HG03575 (cell line): ENCODE results near the gene TRPV5.
"Not testable (repeated sequence)": the region's sequence is repeated elsewhere in the genome, so short reads cannot be mapped to it uniquely, and the experiment has no call there.

Experiments
- ATAC-seq: cut with Tn5 transposase; IDR thresholded peaks from one replicate; pipeline ENCODE4 v1.9.1; 2021; ENCODE audit not compliant: unreplicated experiment, insufficient number of reproducible peaks, low FRiP score; ENCODE audit errors: extremely low read depth

Gene TRPV5

GRCh38 chr7:142933624-142934023, at the start of gene TRPV5:
TRPV5 (minus strand) TSS chr7:142933746; CDS start chr7:142933459, 287 bp downstream.
- ATAC-seq, result no peak

- not testable (repeated sequence) for ATAC-seq
Measured at GRCh38 chr7:142978402-142978801, 44.9 kb upstream of the TRPV5 start.

- no peak for ATAC-seq
Measured at GRCh38 chr7:142974626-142975025, 41.1 kb upstream of the TRPV5 start.

- no peak for ATAC-seq
Measured at GRCh38 chr7:142969183-142969582, 35.6 kb upstream of the TRPV5 start.

- ATAC-seq, result no peak
Measured at GRCh38 chr7:142968229-142968628, 34.7 kb upstream of the TRPV5 start.

GRCh38 chr7:142964502-142965246, 31.1 kb upstream of the TRPV5 start:
- ATAC-seq, result no peak

- no peak for ATAC-seq
Measured at GRCh38 chr7:142963993-142964392, 30.4 kb upstream of the TRPV5 start.

GRCh38 chr7:142962991-142963390, 29.4 kb upstream of the TRPV5 start:
- no peak for ATAC-seq

- ATAC-seq, result no peak
Measured at GRCh38 chr7:142961973-142962926, 28.7 kb upstream of the TRPV5 start, which contains the start of gene KEL. KEL (minus strand) TSS chr7:142962363; CDS start chr7:142962206, 157 bp downstream.

- ATAC-seq, result no peak
Measured at GRCh38 chr7:142961595-142961972, 28.0 kb upstream of the TRPV5 start.

- no peak for ATAC-seq
Measured at GRCh38 chr7:142960955-142961512, 27.5 kb upstream of the TRPV5 start.

- no peak for ATAC-seq
Measured at GRCh38 chr7:142959202-142959601, 25.7 kb upstream of the TRPV5 start.

- ATAC-seq, result no peak
Measured at GRCh38 chr7:142957723-142958122, 24.2 kb upstream of the TRPV5 start.

- ATAC-seq, result no peak
Measured at GRCh38 chr7:142956951-142957623, 23.5 kb upstream of the TRPV5 start.

GRCh38 chr7:142954680-142955268, 21.2 kb upstream of the TRPV5 start:
- no peak for ATAC-seq

GRCh38 chr7:142950235-142950634, 16.7 kb upstream of the TRPV5 start:
- ATAC-seq, result no peak

- ATAC-seq, result no peak
Measured at GRCh38 chr7:142948603-142949002, 15.1 kb upstream of the TRPV5 start.

- ATAC-seq, result no peak
Measured at GRCh38 chr7:142945001-142945400, 11.5 kb upstream of the TRPV5 start.
